H1 (cell line): ENCODE results near the gene MTR.

ENCODE experiments used
- ASH2L ChIP-seq: fragments of 200-600, 300-600 bp; sonication (generic); IDR thresholded peaks from one replicate; pipeline ENCODE4 v1.7.1; 2017; ENCODE audit warnings: low read length
- ATF2 ChIP-seq: IDR thresholded peaks from 2 replicates; pipeline ENCODE4 v1.6.1; 2012; ENCODE audit warnings: low read length, inconsistent platforms
- BACH1 ChIP-seq: IDR thresholded peaks from 2 replicates; pipeline ENCODE4 v1.6.1; 2012; ENCODE audit warnings: low read length, improper control_type of control experiment
- CTBP2 ChIP-seq: IDR thresholded peaks from 2 replicates; pipeline ENCODE4 v1.7.0; 2011; ENCODE audit warnings: borderline replicate concordance, mild to moderate bottlenecking, moderate library complexity, mixed read lengths, low read length; ENCODE audit not compliant: insufficient read depth, insufficient read length
- EZH2 ChIP-seq: fragments of 200-600 bp; sonication (generic); IDR thresholded peaks from 2 replicates; pipeline ENCODE4 v1.7.1; 2012; ENCODE audit warnings: low read depth, mild to moderate bottlenecking, moderate library complexity, low read length, inconsistent platforms; ENCODE audit not compliant: severe bottlenecking
- FOSL1 ChIP-seq: IDR thresholded peaks from 2 replicates; pipeline ENCODE4 v1.6.1; 2011; ENCODE audit warnings: mild to moderate bottlenecking, low read depth, low read length, moderate library complexity; ENCODE audit not compliant: insufficient read depth
- POLR2A ChIP-seq, 2 experiments: IDR thresholded peaks; 1 replicate in 1 of 2; 2 replicates in 1 of 2; pipeline ENCODE4 v1.6.1; 2011; ENCODE audit warnings: low read depth in 2 of 2, low read length in 2 of 2, mild to moderate bottlenecking in 2 of 2; ENCODE audit errors: control extremely low read depth in 1 of 2
- POLR2AphosphoS5 ChIP-seq: IDR thresholded peaks from 2 replicates; pipeline ENCODE4 v1.6.1; 2011; ENCODE audit warnings: low read depth, low read length
- RAD21 ChIP-seq, 2 experiments: IDR thresholded peaks in 1 of 2; conservative IDR thresholded peaks in 1 of 2; 2 replicates each; pipeline ENCODE4 v1.6.1; 2011; ENCODE audit warnings: low read depth in 2 of 2, low read length in 2 of 2, improper control_type of control experiment in 1 of 2, inconsistent platforms in 1 of 2, mild to moderate bottlenecking in 1 of 2, moderate library complexity in 1 of 2
- RBBP5 ChIP-seq: IDR thresholded peaks from 2 replicates; pipeline ENCODE4 v1.7.1; 2012; ENCODE audit warnings: low read depth, mild to moderate bottlenecking, inconsistent platforms, low read length, moderate library complexity, borderline replicate concordance
- RFX5 ChIP-seq: IDR thresholded peaks from 2 replicates; pipeline ENCODE4 v1.6.1; 2011; ENCODE audit warnings: low read depth, low read length, improper control_type of control experiment, borderline replicate concordance
- SRF ChIP-seq: IDR thresholded peaks from 2 replicates; pipeline ENCODE4 v1.6.1; 2011; ENCODE audit warnings: mild to moderate bottlenecking, low read depth, low read length, moderate library complexity
- TF ChIP-seq, protein P1 (sequence below), 3 experiments: IDR thresholded peaks; 1 replicate in 2 of 3; 2 replicates in 1 of 3; pipeline versions ENCODE4 v1.5.1 to v1.6.1; 2011; ENCODE audit warnings: low read length in 3 of 3, mild to moderate bottlenecking in 3 of 3, inconsistent platforms in 2 of 3, low read depth in 1 of 3, moderate library complexity in 1 of 3; ENCODE audit not compliant: insufficient read depth in 1 of 3; ENCODE audit errors: control extremely low read depth in 1 of 3

DNA sequence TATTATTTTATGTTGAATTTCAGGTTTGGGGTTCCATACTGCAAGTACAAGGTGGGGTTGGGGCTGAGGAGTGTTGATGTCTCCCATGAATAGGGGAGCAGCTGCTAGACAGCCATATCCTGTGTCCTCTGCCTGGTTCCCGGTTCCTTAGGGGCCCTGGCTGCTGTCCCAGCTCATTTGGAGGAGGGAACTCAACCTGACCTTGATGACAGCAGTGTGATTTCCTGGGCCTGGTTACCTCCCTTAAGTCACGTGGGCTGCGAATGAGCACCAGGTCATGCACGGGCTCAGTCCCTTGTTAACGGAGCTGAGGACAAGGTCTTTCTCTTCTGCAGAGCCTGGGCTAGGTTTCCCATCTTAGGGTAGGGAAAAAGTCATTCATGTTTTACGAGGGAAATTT, 85.1 kb downstream of the MTR start:
- TF ChIP-seq CTBP2 (no peak), POLR2A (IDR thresholded peaks at IDR 0.05; ENCODE audit: control extremely low read depth in 1 of 2, low read depth in 2 of 2, low read length in 2 of 2) (no peak), POLR2AphosphoS5 (no peak), EZH2 (no peak), FOSL1 (no peak), ATF2 (no peak), RFX5 (no peak), RAD21 (IDR thresholded peaks at IDR 0.05 in 1 of 2, conservative IDR thresholded peaks at IDR 0.05 in 1 of 2; ENCODE audit: low read depth in 2 of 2, low read length in 2 of 2) (no peak), ASH2L (no peak), BACH1 (no peak), RBBP5 (no peak), SRF (no peak)
- TF ChIP-seq, protein P1, sequence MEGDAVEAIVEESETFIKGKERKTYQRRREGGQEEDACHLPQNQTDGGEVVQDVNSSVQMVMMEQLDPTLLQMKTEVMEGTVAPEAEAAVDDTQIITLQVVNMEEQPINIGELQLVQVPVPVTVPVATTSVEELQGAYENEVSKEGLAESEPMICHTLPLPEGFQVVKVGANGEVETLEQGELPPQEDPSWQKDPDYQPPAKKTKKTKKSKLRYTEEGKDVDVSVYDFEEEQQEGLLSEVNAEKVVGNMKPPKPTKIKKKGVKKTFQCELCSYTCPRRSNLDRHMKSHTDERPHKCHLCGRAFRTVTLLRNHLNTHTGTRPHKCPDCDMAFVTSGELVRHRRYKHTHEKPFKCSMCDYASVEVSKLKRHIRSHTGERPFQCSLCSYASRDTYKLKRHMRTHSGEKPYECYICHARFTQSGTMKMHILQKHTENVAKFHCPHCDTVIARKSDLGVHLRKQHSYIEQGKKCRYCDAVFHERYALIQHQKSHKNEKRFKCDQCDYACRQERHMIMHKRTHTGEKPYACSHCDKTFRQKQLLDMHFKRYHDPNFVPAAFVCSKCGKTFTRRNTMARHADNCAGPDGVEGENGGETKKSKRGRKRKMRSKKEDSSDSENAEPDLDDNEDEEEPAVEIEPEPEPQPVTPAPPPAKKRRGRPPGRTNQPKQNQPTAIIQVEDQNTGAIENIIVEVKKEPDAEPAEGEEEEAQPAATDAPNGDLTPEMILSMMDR (IDR thresholded peaks at IDR 0.05; ENCODE audit: control extremely low read depth in 1 of 3, insufficient read depth in 1 of 3, low read depth in 1 of 3, low read length in 3 of 3): no peak
